ENCODE results near the gene RPS6KA2.
"Not testable (repeated sequence)": the region's sequence is repeated elsewhere in the genome, so short reads cannot be mapped to it uniquely, and the experiment has no call there.

The RPS6KA2 gene

GRCh38 chr6:166655713-166656229 lies 28.7 kb upstream of the RPS6KA2 start:
- DNase-seq: no peak

- no peak for DNase-seq
These were observed 28.2 kb upstream of the RPS6KA2 start for GRCh38 chr6:166655251-166655650.

GRCh38 chr6:166654573-166654972 lies 27.5 kb upstream of the RPS6KA2 start:
- DNase-seq: no peak

- DNase-seq: no peak
These were observed 26.5 kb upstream of the RPS6KA2 start for GRCh38 chr6:166653639-166653941.

- peak; percentile 39 for DNase-seq
These were observed 24.1 kb upstream of the RPS6KA2 start for GRCh38 chr6:166650824-166651807.

- no peak for DNase-seq
These were observed 23.0 kb upstream of the RPS6KA2 start for GRCh38 chr6:166650047-166650446.

GRCh38 chr6:166648846-166649245 lies 21.8 kb upstream of the RPS6KA2 start:
- no peak for DNase-seq

- DNase-seq: no peak
These were observed 20.8 kb upstream of the RPS6KA2 start for GRCh38 chr6:166647896-166648295.

GRCh38 chr6:166646716-166647115 lies 19.7 kb upstream of the RPS6KA2 start:
- DNase-seq: no peak

- no peak for DNase-seq
These were observed 18.8 kb upstream of the RPS6KA2 start for GRCh38 chr6:166645896-166646295.

- peak; percentile 59 for DNase-seq
These were observed 17.6 kb upstream of the RPS6KA2 start for GRCh38 chr6:166644681-166645080.

- DNase-seq: peak; percentile 8
These were observed 17.0 kb upstream of the RPS6KA2 start for GRCh38 chr6:166643891-166644590.

GRCh38 chr6:166642646-166643045 lies 15.6 kb upstream of the RPS6KA2 start:
- DNase-seq: no peak

- DNase-seq: no peak
These were observed 13.4 kb upstream of the RPS6KA2 start for GRCh38 chr6:166640342-166641043.

GRCh38 chr6:166639921-166640320 lies 12.9 kb upstream of the RPS6KA2 start:
- DNase-seq: no peak

GRCh38 chr6:166638573-166638964 lies 11.5 kb upstream of the RPS6KA2 start:
- DNase-seq: no peak

GRCh38 chr6:166637812-166638572 lies 10.9 kb upstream of the RPS6KA2 start:
- no peak for DNase-seq

- DNase-seq: no peak
These were observed 9.9 kb upstream of the RPS6KA2 start for GRCh38 chr6:166636934-166637333.

GRCh38 chr6:166636191-166636933 lies 9.3 kb upstream of the RPS6KA2 start:
- no peak for DNase-seq

- DNase-seq: no peak
These were observed 8.2 kb upstream of the RPS6KA2 start for GRCh38 chr6:166635013-166635970.

- DNase-seq: not testable (repeated sequence)
These were observed 7.5 kb upstream of the RPS6KA2 start for GRCh38 chr6:166634581-166634980.

All from NCI-H82 (cell line).